IMR-90 (cell line): ENCODE results near the gene THOP1. TPM values are rescaled to one million over a fixed set of nuclear protein-coding genes. Genes with fewer than 3 reads are reported as not detected.

Source experiments
- ATAC-seq: fragments of 200-7000 bp; cut with Tn5 transposase; 2 replicates; pipeline ENCODE4 v1.9.1; 2020; ENCODE audit warnings: low read depth, mild to moderate bottlenecking, moderate library complexity
- BruUV-seq: library from RNA; stranded (reverse); fragments of 400-500 nt; replicated peaks from 2 replicates; lab custom pipeline; 2021; lab: Mats Ljungman, UMichigan
- CTCF ChIA-PET: fragments of 300-600 bp; formaldehyde crosslinking; extraction: SDS; loops from one replicate; lab custom pipeline; 2021; ENCODE audit warnings: antibody characterized with exemption; lab: Yijun Ruan, JAX
- POLR2A ChIA-PET: fragments of 300-600 bp; sonication (Branson Sonifier 250); formaldehyde crosslinking; loops from one replicate; lab custom pipeline; 2022; ENCODE audit warnings: antibody characterized with exemption; ENCODE audit not compliant: unreplicated experiment; lab: Charles Lee
- DNase-seq: peaks from one replicate; pipeline ENCODE4 v3.0.0; 2013
- H2AFZ ChIP-seq: replicated peaks from 2 replicates; pipeline ENCODE3; 2013; ENCODE audit warnings: low read length, mild to moderate bottlenecking; ENCODE audit not compliant: poor library complexity
- H2AK5ac ChIP-seq: 2 replicates; pipeline ENCODE4 v1.6.1; 2013; ENCODE audit warnings: low read depth, low read length, inconsistent platforms
- H2AK9ac ChIP-seq: replicated peaks from 2 replicates; pipeline ENCODE3; 2013; ENCODE audit warnings: mild to moderate bottlenecking, low read depth, low read length, moderate library complexity; ENCODE audit not compliant: poor library complexity
- H2BK120ac ChIP-seq: 2 replicates; pipeline ENCODE4 v1.6.1; 2013; ENCODE audit warnings: low read depth, low read length, inconsistent platforms
- H2BK15ac ChIP-seq: 3 replicates; pipeline ENCODE4 v1.6.1; 2013; ENCODE audit warnings: low read depth, low read length, inconsistent platforms
- H2BK20ac ChIP-seq: 2 replicates; pipeline ENCODE4 v1.6.1; 2013; ENCODE audit warnings: low read depth, mild to moderate bottlenecking, inconsistent platforms, low read length, moderate library complexity
- H2BK5ac ChIP-seq: 2 replicates; pipeline ENCODE4 v1.6.1; 2013; ENCODE audit warnings: mild to moderate bottlenecking, low read depth, low read length, inconsistent platforms; ENCODE audit not compliant: poor library complexity, severe bottlenecking
- H3K14ac ChIP-seq: replicated peaks from 2 replicates; pipeline ENCODE4 v1.6.1; 2013; ENCODE audit warnings: low read depth, low read length, inconsistent platforms
- H3K18ac ChIP-seq: 2 replicates; pipeline ENCODE4 v1.6.1; 2013; ENCODE audit warnings: low read depth, low read length, control low read depth
- H3K23ac ChIP-seq: 2 replicates; pipeline ENCODE4 v1.6.1; 2013; ENCODE audit warnings: low read depth, low read length, inconsistent platforms
- H3K27ac ChIP-seq: 2 replicates; pipeline ENCODE4 v1.5.1; 2013; ENCODE audit warnings: mild to moderate bottlenecking, control low read depth, low read length; ENCODE audit not compliant: insufficient read depth
- H3K27me3 ChIP-seq: 2 replicates; pipeline ENCODE4 v1.6.1; 2013; ENCODE audit warnings: low read length; ENCODE audit not compliant: control insufficient read depth, insufficient read depth
- H3K36me3 ChIP-seq: 2 replicates; pipeline ENCODE4 v1.6.1; 2013; ENCODE audit warnings: low read length, mixed read lengths; ENCODE audit not compliant: control insufficient read depth, insufficient read depth
- H3K4ac ChIP-seq: 2 replicates; pipeline ENCODE4 v1.6.1; 2013; ENCODE audit warnings: low read depth, low read length, inconsistent platforms
- H3K4me1 ChIP-seq: 2 replicates; pipeline ENCODE4 v1.6.1; 2013; ENCODE audit warnings: low read length, mixed read lengths; ENCODE audit not compliant: control insufficient read depth, insufficient read depth
- H3K4me2 ChIP-seq: 2 replicates; pipeline ENCODE4 v1.6.1; 2013; ENCODE audit warnings: low read depth, mild to moderate bottlenecking, control low read depth, low read length, moderate library complexity
- H3K4me3 ChIP-seq: 2 replicates; pipeline ENCODE4 v1.5.1; 2013; ENCODE audit warnings: low read depth, mild to moderate bottlenecking, control low read depth, low read length, moderate library complexity; ENCODE audit not compliant: insufficient read depth
- H3K56ac ChIP-seq: 2 replicates; pipeline ENCODE4 v1.6.1; 2013; ENCODE audit warnings: low read length, inconsistent platforms; ENCODE audit not compliant: insufficient read depth; ENCODE audit errors: extremely low read depth
- H3K79me1 ChIP-seq, 2 experiments: 2 replicates each; pipeline ENCODE4 v1.6.1; 2013; ENCODE audit warnings: low read length in 2 of 2, inconsistent platforms in 1 of 2, low read depth in 1 of 2
- H3K9ac ChIP-seq: 2 replicates; pipeline ENCODE4 v1.6.1; 2013; ENCODE audit warnings: low read depth, low read length, control low read depth
- H3K9me1 ChIP-seq: 2 replicates; pipeline ENCODE4 v1.6.1; 2013; ENCODE audit warnings: low read length, inconsistent platforms; ENCODE audit not compliant: insufficient read depth
- H3K9me3 ChIP-seq: 2 replicates; pipeline ENCODE4 v1.6.1; 2013; ENCODE audit warnings: low read length; ENCODE audit not compliant: control insufficient read depth, insufficient read depth
- H4K20me1 ChIP-seq: 2 replicates; pipeline ENCODE4 v1.6.1; 2013; ENCODE audit warnings: low read length, inconsistent platforms; ENCODE audit not compliant: insufficient read depth
- H4K5ac ChIP-seq: 2 replicates; pipeline ENCODE4 v1.6.1; 2013; ENCODE audit warnings: mild to moderate bottlenecking, low read depth, low read length, control low read depth
- H4K8ac ChIP-seq, 2 experiments: 2 replicates each; pipeline ENCODE4 v1.6.1; 2013; ENCODE audit warnings: low read depth in 2 of 2, low read length in 2 of 2, control low read depth in 1 of 2, inconsistent platforms in 1 of 2
- H4K91ac ChIP-seq: 2 replicates; pipeline ENCODE4 v1.6.1; 2013; ENCODE audit warnings: low read depth, low read length, inconsistent platforms; ENCODE audit not compliant: insufficient read depth
- CHD1 ChIP-seq: IDR thresholded peaks from 2 replicates; pipeline ENCODE4 v1.6.1; 2012; ENCODE audit warnings: low read depth, low read length, improper control_type of control experiment
- NFE2L2 ChIP-seq: fragments of 150-350 bp; IDR thresholded peaks from 2 replicates; pipeline ENCODE4 v1.6.1; 2016; ENCODE audit warnings: low read depth, mild to moderate bottlenecking, low read length
- RFX5 ChIP-seq: IDR thresholded peaks from 2 replicates; pipeline ENCODE4 v1.8.0; 2012; ENCODE audit warnings: low read depth, mild to moderate bottlenecking, low read length, moderate library complexity
- USF2 ChIP-seq: fragments of 150-350 bp; IDR thresholded peaks from 2 replicates; pipeline ENCODE4 v1.6.1; 2017; ENCODE audit warnings: mild to moderate bottlenecking, antibody characterized with exemption, low read length, low read depth
- WGBS, 2 experiments: methylation state at CpG; one replicate each; pipeline versions ENCODE4 v1.1.5 to v1.1.7; 2013; ENCODE audit warnings: missing lambda C conversion rate in 2 of 2; ENCODE audit not compliant: insufficient read length in 1 of 2; ENCODE audit errors: extremely low coverage in 2 of 2; 5-methylcytosine and 5-hydroxymethylcytosine counted together
- dilution Hi-C: fragments of 300-500 bp; cut with HindIII; formaldehyde crosslinking; loops from one replicate; pipeline ENCODE4 v1.14.3; 2018; ENCODE audit warnings: low sequenced_read_pairs; ENCODE audit not compliant: unreplicated experiment
- in situ Hi-C: fragments of 300-500 bp; cut with MboI; formaldehyde crosslinking; loops from 3 replicates; pipeline ENCODE4 v1.14.3; 2019; ENCODE audit warnings: low sequenced_read_pairs, inconsistent platforms, mixed read lengths
- intact Hi-C: fragments of 100-400 bp; cut with micrococcal nuclease; formaldehyde crosslinking; loops from 2 replicates; pipeline ENCODE4 v1.10.0; 2022
- polyA plus RNA-seq, 3 experiments: library from polyadenylated mRNA; depleted of rRNA; stranded (reverse); fragments of >200 nt; gene quantifications; 2 replicates each; pipeline ENCODE4 v1.2.3, GENCODE V29; 2012; ENCODE audit warnings: low replicate concordance in 1 of 3
- total RNA-seq: library from RNA; depleted of rRNA; stranded (reverse); fragments of >200 nt; gene quantifications from 2 replicates; pipeline ENCODE4 v1.2.3, GENCODE V29; 2012

The THOP1 gene
- total and polyA plus RNA-seq, 2 of the 4 experiments (the other 2 are of a cell fraction): 57.5 to 91.9 TPM

GRCh38 chr19:2762783-2763496 is 22.4 kb upstream of the THOP1 start (continued):
- no peak for TF ChIP-seq CHD1

- in situ Hi-C loops (no loop called here), intact Hi-C loops (no loop called here), dilution Hi-C loops (no loop called here)
- Histone ChIP-seq H4K20me1 (peaks cover 18% of the 10 kb centered on the region), H2BK120ac (no peak overlapping the region), H3K14ac (no peak overlapping the region), H3K9me1 (no peaks in the 10 kb centered on the region), H3K23ac (no peak overlapping the region), H3K4me3 (no peak overlapping the region), H3K27ac (no peak overlapping the region), H3K18ac (no peak overlapping the region), H3K27me3 (no peaks in the 10 kb centered on the region), H4K8ac (no peak overlapping the region), H3K56ac (no peak overlapping the region), H3K36me3 (peaks cover 74% of the 10 kb centered on the region), H2AK5ac (no peak overlapping the region), H3K9me3 (no peaks in the 10 kb centered on the region), H3K4ac (no peak overlapping the region), H4K5ac (no peak overlapping the region), H3K4me1 (no peaks in the 10 kb centered on the region), H4K91ac (no peak overlapping the region), H3K79me1 (peaks cover 0 to 25% of the 10 kb centered on the region in 2 experiments; a peak in 3 of 4 replicates), H3K9ac (no peak overlapping the region), H2AK9ac (no peak overlapping the region), H2AFZ (no peak overlapping the region), H2BK15ac (no peak overlapping the region), H2BK20ac (no peak overlapping the region), H3K4me2 (no peak overlapping the region), H2BK5ac (no peak overlapping the region)
- POLR2A ChIA-PET: no interaction called here
- CTCF ChIA-PET: no interaction called here
- TF ChIP-seq USF2 (no peak), CHD1 (no peak), RFX5 (no peak), NFE2L2 (no peak)
- no TSS peak for BruUV-seq
- ATAC-seq (no peak), DNase-seq (no peak)
- WGBS, 2 experiments: 96% methylated on average over 5 of the region's 12 CpGs; no CpG with 5 or more reads in 1 of the 2 experiments
These were observed 21.6 kb upstream of the THOP1 start for GRCh38 chr19:2763687-2764086.
